CD4-positive, alpha-beta T cell treated with Interleukin-15 for 1 hour (primary cell): ENCODE measurements around the gene HOXA7.
A peak's percentile ranks its signal among the peaks of the same experiment; 100 is the strongest.

ENCODE experiments used
- DNase-seq: peaks from one replicate; pipeline ENCODE4 v3.0.0-alpha.2; 2020

HOXA7 gene

GRCh38 chr7:27169658-27170425, 13.4 kb upstream of the HOXA7 start:
- DNase-seq = peak; percentile 16

DNA sequence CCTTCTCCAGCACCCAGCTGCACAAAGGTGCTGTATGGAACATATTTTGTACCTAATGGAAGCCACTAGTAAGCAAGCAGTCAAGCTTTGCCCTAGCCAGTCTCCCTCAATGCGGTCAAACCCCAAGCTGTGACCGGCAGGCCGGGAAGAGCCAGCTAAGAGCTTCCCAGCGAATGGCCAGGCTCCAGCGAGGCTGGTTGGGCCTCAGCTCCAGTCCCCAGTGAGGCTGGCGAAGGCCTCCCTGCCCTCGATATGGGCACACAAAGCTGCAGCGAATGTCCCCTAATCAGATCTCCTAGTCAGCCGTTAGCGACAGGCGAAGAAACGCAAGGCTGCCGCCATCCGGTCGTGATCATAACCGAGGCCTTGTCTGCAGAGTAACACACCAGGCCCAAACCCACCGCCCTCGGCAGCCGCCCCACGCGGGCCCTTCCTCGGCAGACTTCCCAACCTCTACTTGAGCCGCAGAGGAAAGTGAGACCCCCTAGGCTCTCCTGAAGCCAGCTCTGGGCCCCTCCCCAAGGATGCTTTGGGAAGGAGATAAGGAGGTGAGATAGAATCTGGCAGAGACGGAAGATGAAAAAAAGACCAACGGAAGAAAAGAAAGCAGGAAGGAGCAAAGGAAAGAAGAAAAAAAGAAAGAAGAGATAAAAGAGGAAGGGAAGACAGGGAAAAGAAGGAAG, 11.9 kb upstream of the HOXA7 start:
- DNase-seq = peak; percentile 29

- DNase-seq = peak; percentile 3
Measured at GRCh38 chr7:27167916-27168264, 11.4 kb upstream of the HOXA7 start.

DNA sequence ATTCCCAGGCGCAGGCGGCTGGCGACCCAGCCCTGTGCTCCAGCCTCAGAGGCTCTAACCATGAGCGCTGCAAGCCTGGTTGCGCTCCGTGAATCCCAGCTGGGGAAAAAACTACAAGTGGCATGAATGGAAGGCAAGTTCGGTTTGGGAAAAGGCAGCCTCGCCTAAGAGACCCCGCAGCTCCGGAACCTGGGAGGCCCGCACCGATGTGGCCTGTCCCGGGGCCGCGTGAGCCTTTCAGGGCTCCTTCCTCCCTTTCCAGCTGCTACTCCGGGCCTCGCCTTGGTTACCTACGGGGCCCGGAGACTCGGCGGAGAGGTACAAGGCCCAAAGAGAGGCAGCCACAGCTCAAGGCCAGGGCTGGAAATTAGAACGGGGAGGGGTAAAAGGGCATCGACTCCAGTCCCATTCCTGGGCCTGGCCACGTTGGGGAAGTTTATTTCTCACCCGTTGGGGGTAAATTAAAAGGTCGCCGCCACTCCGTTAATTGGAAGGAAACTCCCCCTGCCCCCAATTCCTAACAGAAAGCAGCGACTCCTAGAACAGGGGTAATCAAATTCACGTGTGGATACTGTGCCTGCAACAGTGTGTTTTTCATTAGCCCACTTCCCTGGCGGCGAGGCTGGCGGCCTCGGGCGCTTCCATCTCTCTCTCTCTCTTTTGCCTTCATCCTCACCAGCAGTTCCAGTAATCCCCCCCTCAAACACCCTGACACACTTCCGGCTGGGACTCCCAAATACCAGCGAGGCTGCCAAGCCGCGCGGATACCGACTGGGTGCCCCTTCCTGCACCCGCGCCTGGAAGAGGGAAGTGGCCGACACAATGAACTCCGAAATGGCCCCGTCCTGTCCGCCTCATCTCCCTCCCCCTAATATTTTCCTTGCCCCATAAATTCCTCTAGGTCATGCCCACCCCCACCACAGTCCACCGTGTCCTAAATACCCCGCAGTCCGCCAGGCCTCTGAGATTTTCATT, 10.3 kb upstream of the HOXA7 start:
- DNase-seq = peak; percentile 16

DNA sequence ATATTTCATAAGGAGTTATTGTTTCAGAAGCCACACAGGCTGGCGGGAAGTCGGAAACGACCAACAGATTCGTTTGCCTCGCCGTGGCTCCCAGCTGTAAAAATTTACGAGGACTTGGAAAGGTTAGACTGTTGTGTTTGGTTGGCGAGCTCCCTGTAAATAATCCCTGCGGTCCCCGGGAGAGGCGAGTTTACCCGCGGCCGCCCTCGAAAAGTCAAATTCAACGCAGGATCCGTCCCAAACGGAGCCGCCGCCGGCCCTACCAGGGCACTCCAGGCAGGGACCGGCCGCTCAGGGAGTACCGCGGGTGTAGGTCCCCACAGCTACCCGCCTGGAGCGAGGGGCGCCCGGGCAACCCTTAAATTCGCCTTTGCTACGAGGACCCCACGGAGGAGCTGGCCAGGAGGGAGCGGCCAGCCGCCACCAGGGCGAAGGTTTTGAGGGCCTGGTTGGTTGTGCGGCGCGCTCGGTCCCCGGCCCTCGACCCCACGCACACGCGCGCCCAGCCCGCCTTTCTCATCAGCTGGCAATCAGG, 9.6 kb upstream of the HOXA7 start:
- DNase-seq = peak; percentile 12

DNA sequence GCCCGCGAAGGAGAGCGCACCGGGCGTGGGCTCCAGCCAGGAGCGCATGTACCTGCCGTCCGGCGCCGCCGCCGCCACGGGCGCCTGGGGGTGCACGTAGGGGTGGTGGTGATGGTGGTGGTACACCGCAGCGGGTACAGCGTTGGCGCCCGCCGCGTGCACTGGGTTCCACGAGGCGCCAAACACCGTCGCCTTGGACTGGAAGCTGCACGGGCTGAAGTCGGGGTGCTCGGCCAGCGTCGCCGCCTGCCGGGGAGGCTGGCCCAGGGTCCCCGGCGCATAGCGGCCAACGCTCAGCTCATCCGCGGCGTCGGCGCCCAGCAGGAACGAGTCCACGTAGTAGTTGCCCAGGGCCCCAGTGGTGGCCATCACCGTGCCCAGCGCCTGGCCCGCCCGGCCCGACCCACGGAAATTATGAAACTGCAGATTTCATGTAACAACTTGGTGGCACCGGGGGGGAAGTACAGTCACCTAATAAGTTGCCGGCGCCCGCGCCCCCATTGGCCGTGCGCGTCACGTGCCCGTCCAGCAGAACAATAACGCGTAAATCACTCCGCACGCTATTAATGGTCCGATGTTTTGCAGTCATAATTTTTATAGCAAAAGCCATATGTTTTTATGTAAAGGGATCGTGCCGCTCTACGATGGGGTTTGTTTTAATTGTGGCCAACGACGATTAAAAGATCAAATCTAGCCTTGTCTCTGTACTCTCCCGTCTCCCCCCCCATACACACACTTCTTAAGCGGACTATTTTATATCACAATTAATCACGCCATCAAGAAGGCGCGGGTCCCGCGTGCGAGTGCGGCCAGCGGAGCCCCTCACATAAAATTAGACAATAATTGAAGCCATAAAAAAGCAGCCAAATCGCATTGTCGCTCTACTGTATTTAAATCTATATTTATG, 8.9 kb upstream of the HOXA7 start, which contains the start of gene HOXA9:
Gene HOXA9 (minus strand): TSS at position 449 of the 907 bp plus-strand sequence. CDS start 80 bp downstream, at position 369.
- peak; percentile 63 for DNase-seq

DNA sequence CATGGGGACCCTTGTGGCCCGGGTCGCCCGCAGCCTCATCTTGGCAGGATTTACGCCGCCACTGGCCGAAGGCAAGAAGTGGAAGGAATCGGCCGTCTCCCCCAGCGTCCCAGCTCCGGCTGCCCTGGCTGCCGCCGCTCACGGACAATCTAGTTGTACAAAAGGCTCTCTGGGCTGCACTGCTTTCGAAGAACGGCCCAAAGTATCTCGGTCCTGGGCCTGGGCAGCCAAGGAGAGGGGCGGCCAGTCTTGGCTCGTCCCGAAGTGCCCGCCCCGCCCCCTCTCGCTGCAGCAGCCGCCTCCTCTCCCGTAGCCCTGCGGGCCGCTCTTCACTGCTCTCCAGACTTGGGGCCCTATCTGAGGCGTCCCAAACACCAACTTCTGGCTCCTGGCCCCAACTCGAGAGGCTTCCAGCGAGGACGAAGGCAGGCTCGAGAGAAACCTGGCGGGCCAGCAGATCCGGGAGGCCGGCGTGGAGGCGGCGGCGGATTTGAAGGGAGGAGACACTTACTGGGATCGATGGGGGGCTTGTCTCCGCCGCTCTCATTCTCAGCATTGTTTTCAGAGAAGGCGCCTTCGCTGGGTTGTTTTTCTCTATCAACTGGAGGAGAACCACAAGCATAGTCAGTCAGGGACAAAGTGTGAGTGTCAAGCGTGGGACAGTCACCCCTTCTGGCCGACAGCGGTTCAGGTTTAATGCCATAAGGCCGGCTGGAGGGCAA, 8.1 kb upstream of the HOXA7 start:
- DNase-seq = peak; percentile 17

GRCh38 chr7:27164045-27164366, 7.5 kb upstream of the HOXA7 start:
- no peak for DNase-seq

GRCh38 chr7:27163288-27164044, 7.0 kb upstream of the HOXA7 start:
- peak; percentile 14 for DNase-seq

- no peak for DNase-seq
Measured at GRCh38 chr7:27162561-27163287, 6.2 kb upstream of the HOXA7 start.

DNA sequence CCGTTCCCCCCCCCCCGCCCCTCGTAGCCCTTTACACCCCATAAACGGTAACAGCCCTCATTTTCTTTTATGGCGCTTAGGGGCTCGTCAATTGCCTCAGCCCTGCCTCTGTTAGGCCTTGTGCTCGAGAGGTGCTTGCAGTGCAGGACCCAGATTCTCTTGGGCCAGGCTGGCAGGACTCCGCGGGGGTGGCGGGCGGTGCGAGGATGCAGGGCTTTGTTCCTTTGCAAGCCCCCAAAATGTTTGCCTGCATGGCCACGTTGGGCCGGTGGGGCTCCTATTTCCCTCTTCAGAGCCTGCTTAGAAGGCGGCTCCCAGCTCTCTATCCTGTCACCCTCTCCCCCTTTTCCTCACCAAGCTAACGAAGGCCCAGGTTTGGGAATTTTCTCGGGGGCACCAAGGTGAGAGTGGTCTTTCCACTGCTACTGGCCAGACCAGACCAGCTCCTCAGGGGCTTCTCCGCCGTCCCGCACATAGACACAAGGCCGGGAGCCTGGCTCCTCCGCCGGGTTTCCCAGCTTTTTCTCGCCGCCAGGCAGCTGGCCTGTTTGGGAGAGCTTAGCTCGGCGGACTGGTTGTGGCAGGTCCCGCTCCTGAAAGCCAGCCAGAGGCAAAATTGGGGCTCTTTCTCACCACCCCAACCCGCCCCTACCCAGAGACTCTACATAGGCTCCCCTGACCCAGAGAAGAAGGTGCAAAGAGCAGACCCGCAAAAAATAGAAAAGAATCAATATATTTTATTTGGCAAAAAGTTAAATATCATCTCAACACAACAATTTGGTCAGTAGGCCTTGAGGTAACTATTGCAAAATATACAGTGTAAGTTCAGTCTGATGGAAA, 5.5 kb upstream of the HOXA7 start:
- DNase-seq = peak; percentile 13

- DNase-seq = peak; percentile 47
Measured at GRCh38 chr7:27161214-27161720, 4.8 kb upstream of the HOXA7 start.

GRCh38 chr7:27160546-27161213, 4.2 kb upstream of the HOXA7 start:
- DNase-seq = peak; percentile 80

DNA sequence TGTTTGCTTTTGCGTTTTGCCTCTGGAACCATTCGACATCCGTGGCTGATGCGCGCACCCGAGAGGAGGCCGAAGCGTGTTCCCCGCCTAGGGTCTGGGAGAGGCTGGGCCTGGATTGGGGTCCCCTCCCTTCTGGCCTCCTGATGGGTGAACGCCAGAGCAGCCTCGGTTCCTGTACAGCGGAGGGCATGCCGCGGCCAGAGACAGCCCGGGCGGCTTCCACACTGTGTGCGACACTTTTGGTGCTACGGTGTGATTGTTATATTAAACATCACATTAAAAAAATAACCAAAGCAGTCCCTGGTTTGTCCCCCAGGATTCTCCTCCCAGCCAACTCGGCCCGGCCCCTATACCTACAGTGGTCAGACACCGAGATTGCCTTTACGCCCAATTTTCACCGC, 3.7 kb upstream of the HOXA7 start:
- peak; percentile 15 for DNase-seq

GRCh38 chr7:27159266-27160144, 3.0 kb upstream of the HOXA7 start:
- peak; percentile 11 for DNase-seq

DNA sequence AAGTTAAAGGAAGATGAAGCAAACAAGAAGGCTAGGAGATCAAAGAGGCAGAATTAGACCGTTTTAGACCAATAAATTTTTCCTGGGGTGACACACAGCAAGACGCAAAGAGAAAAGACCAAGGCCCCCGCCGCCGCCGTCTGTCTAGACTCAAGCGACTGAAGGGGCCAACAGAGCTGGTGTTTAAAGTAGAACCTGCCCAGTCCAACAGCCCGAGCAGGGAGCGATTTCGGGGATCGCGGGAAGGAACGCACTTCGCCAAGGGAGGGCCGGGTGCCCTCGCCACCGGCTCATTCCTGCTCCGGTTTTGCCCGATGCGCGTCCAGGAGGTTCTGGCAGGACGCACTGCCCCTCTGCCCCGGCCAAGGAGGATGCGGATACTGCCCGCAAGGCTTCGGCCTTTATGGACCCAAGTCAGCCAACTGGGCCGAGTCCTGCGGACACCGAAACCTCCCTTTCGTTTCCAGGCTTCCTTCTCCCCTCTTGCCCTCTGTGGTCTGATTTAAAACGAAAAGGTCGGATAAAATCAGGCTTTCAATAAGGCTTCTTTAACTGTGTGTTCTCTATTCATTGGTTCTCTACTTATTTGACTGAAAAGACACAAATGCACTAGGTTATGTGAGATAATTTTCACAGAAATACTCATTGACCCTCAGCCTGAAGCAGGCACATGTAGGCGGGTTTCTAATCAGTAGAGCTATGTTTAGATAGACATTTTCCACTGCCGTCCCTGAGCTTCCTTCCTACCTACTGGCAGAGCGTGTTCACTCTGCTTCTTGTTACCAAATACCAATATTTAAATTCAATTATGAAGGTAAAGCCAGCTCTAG, 2.2 kb upstream of the HOXA7 start:
- DNase-seq = peak; percentile 14
